Peyer's patch (tissue), 4 donors: ENCODE measurements around the gene CYP4F11.

Experiments used
- POLR2A ChIP-seq, 2 donors: fragments of 450-650 bp; IDR thresholded peaks; one replicate each; pipeline ENCODE4 v1.5.1; 2017; ENCODE audit warnings: antibody characterized with exemption in 2 of 2, mild to moderate bottlenecking in 2 of 2, moderate library complexity in 2 of 2
- TF ChIP-seq, protein P1 (sequence below), 6 experiments: fragments of 450-650 bp in 4 of 6; fragments of 200-600 bp in 2 of 6; sonication (generic) in 1 of 6; IDR thresholded peaks; one replicate each; pipeline ENCODE4 v1.5.1; 2017 to 2019; ENCODE audit warnings: antibody characterized with exemption in 6 of 6, mild to moderate bottlenecking in 3 of 6, moderate library complexity in 1 of 6

DNA sequence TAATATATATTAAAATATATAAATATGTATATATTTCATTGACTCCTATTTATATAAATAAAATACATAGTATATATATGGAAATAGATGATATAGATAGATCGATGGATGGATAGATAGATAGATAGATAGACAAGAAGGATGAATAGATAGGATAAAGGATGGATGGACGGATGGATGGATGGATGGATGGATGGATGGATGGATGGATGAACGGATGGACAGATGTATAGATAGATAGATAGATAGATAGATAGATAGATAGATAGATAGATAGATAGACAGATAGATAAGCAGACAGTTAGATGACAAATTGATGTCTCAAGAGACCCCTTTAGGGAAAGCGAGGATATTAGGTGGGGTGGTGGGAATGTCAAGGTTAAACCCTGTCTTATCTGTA lies 15.1 kb downstream of the CYP4F11 start:
- no peak for TF ChIP-seq POLR2A (IDR thresholded peaks at IDR 0.05)
- TF ChIP-seq, protein P1, sequence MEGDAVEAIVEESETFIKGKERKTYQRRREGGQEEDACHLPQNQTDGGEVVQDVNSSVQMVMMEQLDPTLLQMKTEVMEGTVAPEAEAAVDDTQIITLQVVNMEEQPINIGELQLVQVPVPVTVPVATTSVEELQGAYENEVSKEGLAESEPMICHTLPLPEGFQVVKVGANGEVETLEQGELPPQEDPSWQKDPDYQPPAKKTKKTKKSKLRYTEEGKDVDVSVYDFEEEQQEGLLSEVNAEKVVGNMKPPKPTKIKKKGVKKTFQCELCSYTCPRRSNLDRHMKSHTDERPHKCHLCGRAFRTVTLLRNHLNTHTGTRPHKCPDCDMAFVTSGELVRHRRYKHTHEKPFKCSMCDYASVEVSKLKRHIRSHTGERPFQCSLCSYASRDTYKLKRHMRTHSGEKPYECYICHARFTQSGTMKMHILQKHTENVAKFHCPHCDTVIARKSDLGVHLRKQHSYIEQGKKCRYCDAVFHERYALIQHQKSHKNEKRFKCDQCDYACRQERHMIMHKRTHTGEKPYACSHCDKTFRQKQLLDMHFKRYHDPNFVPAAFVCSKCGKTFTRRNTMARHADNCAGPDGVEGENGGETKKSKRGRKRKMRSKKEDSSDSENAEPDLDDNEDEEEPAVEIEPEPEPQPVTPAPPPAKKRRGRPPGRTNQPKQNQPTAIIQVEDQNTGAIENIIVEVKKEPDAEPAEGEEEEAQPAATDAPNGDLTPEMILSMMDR (IDR thresholded peaks at IDR 0.05) = no peak
